GM19023 (cell line): ENCODE measurements around the gene GSS.

ENCODE experiments used
- ATAC-seq: cut with Tn5 transposase; IDR thresholded peaks from one replicate; pipeline ENCODE4 v1.9.1; 2021; ENCODE audit warnings: mild to moderate bottlenecking, moderate library complexity; ENCODE audit not compliant: unreplicated experiment

GSS gene

GRCh38 chr20:34955231-34956040, at the start of gene GSS, which contains the start of gene MYH7B:
GSS (minus strand) TSS chr20:34955806; CDS start chr20:34951852, 3,954 bp downstream.
MYH7B (plus strand) TSS chr20:34955868; CDS start chr20:34978006, 22,138 bp downstream.
- ATAC-seq = peak; percentile 91

- no peak for ATAC-seq
Observed at GRCh38 chr20:35004749-35005462, 49.3 kb upstream of the GSS start.

DNA sequence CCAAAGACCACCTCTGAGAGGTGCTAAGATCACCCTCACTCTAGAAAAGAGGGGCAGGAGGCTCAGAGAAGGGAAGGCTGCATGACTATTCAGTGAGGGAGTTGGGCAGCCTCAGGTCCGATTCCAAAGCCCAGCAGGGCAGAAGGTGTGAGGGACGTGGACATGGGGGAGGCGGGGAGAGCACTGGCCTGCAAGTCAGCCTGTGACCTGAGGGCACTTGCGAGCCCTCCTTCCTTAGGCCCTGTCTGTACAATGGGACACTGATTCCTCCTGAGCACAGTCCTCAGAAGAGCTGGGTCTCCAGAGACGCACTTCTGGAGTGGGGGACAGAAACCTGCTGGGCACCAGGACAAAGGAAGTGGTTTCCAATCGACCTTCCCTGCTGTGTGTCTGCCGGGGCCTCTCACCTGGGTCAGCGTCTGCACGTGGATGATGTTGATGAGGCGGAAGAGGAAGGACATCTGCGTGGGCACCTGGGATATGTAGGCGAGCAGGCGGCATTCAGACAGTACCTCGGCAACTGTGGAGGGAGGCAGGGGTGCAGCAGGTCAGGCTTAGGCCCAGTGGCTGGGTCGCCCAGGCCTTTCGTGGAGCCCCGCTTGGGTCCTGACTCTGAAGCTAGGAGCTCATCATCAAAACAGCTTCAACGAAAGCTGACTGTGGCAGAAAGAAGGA, 48.6 kb upstream of the GSS start:
- ATAC-seq = no peak

DNA sequence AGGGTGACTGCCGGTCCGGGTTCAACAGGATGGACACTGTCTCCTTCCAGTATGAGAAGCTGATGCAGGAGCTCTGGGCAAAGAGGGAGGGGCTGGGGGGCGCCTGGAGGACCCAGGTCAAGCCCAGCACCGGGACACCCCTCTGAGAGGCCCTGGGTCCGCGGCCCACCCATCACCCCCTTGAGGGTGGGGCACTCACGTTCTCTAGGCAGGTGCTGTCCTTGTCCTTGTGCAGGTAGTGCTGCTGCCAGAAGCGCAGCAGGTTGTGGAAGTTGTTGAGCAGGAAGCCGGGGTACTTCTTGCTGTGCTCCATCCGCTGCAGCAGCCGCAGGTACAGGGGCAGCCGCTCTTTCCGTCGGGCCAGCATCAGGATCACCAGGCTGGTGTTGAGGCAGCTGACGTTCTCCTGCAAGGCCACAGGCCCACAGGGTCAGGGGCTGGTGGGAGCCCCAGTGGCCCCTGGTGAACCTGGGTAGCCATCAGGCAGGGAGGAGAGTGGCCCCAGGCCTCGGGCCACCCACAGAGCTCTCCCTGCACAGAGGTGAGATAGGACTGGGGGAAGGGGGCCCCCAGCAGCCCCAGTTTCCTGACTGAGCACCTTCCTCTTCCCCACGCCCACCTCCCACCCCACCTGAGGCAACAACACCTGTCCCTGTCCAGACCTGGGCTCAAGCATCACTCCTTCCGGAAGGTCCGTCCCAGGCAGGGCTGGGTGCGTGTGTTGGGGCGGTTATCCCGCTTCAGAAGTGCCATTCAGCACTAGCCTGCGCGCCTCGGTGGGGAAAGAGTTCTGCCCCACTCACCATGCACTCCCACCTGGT, 47.8 kb upstream of the GSS start:
- no peak for ATAC-seq

DNA sequence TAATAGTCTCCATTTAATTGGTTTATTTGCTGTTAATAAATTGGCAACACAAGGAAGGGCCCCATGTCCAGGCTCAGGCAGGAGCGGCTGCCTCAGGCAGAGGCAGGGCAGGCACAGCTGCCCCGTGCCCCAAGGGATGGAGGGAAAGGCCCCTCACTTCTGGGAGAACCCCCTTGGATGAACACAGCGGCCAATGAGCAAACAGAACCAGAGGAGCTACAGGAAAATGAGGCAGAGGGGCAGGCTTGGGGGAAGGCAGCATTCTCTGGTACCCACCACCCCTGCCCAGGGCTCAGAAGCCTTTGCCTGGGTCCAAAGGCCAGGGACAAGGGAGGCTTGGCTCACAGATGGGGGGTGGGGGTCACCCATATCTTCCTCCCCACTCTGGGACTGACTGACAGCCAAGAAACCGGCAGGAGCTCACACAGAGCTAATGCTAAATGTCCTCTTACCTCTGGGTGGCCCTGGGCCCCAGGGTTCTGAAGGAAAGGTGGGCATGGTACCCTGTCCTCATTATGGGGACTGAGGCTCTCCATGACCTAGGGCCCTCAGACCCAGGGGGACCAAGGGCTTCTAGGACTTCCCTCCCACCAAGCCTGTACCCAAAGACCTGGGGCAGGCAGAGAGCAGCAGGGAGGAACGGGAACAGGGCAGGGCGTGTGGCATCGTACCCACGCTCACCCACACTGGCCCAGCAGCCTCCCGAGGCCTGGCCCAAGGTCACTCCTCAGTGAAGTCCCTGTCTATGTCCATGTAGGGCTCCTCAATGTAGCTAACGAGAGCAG, 47.0 kb upstream of the GSS start:
- ATAC-seq = no peak

- no peak for ATAC-seq
Observed at GRCh38 chr20:35001596-35002362, 46.2 kb upstream of the GSS start.

DNA sequence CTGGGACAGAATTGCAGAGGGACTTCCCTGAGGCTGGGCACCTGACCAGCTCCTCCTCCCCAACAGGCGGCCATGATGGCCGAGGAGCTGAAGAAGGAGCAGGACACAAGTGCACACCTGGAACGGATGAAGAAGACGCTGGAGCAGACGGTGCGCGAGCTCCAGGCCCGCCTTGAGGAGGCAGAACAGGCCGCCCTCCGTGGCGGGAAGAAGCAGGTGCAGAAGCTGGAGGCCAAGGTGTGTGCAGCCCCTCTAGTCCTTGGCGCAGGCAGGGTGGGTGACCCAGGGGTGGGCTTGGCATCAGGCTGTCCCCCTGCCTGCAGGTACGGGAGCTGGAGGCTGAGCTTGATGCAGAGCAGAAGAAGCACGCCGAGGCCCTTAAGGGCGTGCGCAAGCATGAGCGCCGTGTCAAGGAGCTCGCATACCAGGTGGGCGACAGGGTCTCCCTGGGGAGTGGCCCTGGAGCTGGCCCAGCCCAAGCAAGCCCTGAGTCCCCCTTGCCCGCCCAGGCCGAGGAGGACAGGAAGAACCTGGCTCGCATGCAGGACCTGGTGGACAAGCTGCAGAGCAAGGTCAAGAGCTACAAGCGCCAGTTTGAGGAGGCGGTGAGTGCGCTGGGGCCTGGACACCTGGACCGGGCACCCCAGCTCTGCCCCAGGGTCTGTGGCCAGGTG, 45.5 kb upstream of the GSS start:
- ATAC-seq = no peak

DNA sequence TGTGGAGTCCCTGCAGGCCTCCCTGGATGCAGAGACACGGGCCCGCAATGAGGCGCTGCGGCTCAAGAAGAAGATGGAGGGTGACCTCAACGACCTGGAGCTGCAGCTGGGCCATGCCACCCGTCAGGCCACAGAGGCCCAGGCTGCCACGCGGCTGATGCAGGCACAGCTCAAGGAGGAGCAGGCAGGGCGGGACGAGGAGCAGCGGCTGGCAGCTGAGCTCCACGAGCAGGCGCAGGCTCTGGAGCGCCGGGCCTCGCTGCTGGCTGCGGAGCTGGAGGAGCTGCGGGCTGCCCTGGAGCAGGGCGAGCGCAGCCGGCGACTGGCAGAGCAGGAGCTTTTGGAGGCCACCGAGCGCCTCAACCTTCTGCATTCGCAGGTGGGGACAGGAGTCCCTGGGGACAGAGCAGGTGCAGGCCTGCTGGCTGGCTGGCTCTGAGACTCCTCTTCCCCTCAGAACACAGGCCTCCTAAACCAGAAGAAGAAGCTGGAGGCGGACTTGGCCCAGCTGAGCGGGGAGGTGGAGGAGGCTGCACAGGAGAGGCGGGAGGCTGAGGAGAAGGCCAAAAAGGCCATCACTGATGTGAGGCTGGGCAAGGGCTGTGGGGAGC, 44.8 kb upstream of the GSS start:
- ATAC-seq = no peak

GRCh38 chr20:34999782-35000181, 44.2 kb upstream of the GSS start:
- no peak for ATAC-seq

DNA sequence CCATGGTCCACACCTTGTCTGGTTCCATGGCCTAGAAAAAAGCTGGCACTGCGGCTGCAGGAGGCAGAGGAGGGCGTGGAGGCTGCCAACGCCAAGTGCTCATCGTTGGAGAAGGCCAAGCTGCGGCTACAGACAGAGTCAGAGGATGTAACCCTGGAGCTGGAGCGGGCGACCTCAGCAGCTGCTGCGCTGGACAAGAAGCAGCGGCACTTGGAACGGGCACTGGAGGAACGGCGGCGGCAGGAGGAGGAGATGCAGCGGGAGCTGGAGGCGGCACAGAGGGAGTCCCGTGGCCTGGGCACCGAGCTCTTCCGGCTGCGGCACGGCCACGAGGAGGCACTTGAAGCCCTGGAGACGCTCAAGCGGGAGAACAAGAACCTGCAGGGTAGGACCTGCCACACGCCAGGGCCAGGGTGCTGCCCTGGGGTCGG, 43.4 kb upstream of the GSS start:
- ATAC-seq = no peak

GRCh38 chr20:34998331-34998950, 42.8 kb upstream of the GSS start:
- no peak for ATAC-seq

DNA sequence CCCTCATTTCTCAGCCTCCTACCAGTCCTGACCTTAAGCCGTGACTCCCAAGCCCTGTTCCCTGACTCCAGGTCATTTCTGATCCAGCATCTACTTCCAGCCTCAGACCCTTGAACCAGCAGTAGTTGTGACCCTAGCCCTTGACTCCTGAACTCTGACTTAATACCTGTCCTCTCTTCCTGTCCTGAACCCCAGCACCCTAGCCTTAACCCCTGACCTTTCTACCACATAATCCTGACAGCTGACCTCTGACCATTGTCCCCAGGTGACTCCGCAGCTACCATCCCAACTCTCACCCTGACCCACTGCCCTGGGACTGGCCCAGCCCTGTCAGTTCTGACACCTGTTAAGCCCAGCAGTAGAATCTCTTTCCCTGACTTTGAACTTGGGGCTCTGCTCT, 42.2 kb upstream of the GSS start:
- ATAC-seq = no peak

DNA sequence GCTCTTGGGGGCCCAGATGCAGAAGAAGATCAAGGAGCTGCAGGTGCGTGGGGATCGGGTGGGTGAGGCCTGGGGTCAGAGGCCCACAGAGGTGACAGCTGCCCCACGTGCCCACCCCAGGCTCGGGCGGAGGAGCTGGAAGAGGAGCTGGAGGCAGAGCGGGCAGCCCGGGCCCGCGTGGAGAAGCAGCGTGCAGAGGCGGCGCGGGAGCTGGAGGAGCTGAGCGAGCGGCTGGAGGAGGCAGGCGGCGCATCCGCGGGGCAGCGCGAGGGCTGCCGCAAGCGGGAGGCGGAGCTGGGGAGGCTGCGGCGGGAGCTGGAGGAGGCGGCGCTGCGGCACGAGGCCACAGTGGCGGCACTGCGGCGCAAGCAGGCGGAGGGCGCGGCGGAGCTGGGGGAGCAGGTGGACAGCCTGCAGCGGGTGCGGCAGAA, 41.5 kb upstream of the GSS start:
- ATAC-seq = no peak

- no peak for ATAC-seq
Observed at GRCh38 chr20:34996243-34997028, 40.8 kb upstream of the GSS start.

- ATAC-seq = no peak
Observed at GRCh38 chr20:34995696-34996095, 40.1 kb upstream of the GSS start.

DNA sequence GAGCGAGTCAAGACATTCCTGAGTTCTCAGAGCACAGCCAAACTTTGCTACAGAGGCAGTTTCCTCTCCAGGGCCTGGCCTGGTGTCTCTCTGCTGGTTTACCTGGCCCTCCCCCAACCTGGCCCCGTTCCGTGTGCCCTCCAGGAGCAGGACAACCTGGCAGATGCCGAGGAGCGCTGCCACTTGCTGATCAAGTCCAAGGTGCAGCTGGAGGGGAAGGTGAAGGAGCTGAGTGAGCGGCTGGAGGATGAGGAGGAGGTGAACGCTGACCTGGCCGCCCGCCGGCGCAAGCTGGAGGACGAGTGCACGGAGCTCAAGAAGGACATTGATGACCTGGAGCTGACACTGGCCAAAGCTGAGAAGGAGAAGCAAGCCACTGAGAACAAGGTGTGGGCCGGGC, 39.6 kb upstream of the GSS start:
- ATAC-seq = no peak
